NCI-H510A (cell line): ENCODE results near the gene MADCAM1.
"Not testable (repeated sequence)": the region's sequence is repeated elsewhere in the genome, so short reads cannot be mapped to it uniquely, and the experiment has no call there.

Source experiments
- DNase-seq: peaks from one replicate; lab custom pipeline; 2025; lab: John Stamatoyannopoulos, UW

Gene MADCAM1

GRCh38 chr19:496112-496665 lies at the start of gene MADCAM1:
Gene MADCAM1 (plus strand): TSS chr19:496486. CDS start chr19:496500, 14 bp downstream.
- DNase-seq = no peak

GRCh38 chr19:447064-447426 lies 49.2 kb upstream of the MADCAM1 start:
- no peak for DNase-seq

GRCh38 chr19:447816-448560 lies 48.3 kb upstream of the MADCAM1 start:
- no peak for DNase-seq

GRCh38 chr19:449916-450315 lies 46.4 kb upstream of the MADCAM1 start:
- DNase-seq = no peak

GRCh38 chr19:450912-451481 lies 45.3 kb upstream of the MADCAM1 start:
- DNase-seq = not testable (repeated sequence)

- no peak for DNase-seq
These were observed 43.5 kb upstream of the MADCAM1 start for GRCh38 chr19:452829-453228.

GRCh38 chr19:453606-454005 lies 42.7 kb upstream of the MADCAM1 start:
- no peak for DNase-seq

- no peak for DNase-seq
These were observed 41.1 kb upstream of the MADCAM1 start for GRCh38 chr19:455031-455705.

- no peak for DNase-seq
These were observed 40.3 kb upstream of the MADCAM1 start for GRCh38 chr19:455851-456546.

- DNase-seq = no peak
These were observed 39.7 kb upstream of the MADCAM1 start for GRCh38 chr19:456547-457110.

GRCh38 chr19:457636-458035 lies 38.6 kb upstream of the MADCAM1 start:
- DNase-seq = no peak

GRCh38 chr19:458091-459042 lies 37.9 kb upstream of the MADCAM1 start:
- no peak for DNase-seq

- DNase-seq = peak; percentile 43
These were observed 36.4 kb upstream of the MADCAM1 start for GRCh38 chr19:459724-460511.

GRCh38 chr19:460877-461720 lies 35.2 kb upstream of the MADCAM1 start, which contains the start of gene SHC2:
Gene SHC2 (minus strand): TSS chr19:461033. CDS start chr19:460996, 37 bp downstream.
- no peak for DNase-seq

GRCh38 chr19:461721-462551 lies 34.4 kb upstream of the MADCAM1 start:
- DNase-seq = peak; percentile 75

- no peak for DNase-seq
These were observed 32.6 kb upstream of the MADCAM1 start for GRCh38 chr19:463483-464207.

- no peak for DNase-seq
These were observed 32.1 kb upstream of the MADCAM1 start for GRCh38 chr19:464208-464545.
